ENCODE measurements around the gene DPP3. TPM values are rescaled to one million over a fixed set of nuclear protein-coding genes. Genes with fewer than 3 reads are reported as not detected.
A peak's percentile ranks its signal among the peaks of the same experiment; 100 is the strongest.

Gene DPP3
- total RNA-seq, 1 experiment from 2014 or later, result 55.6 TPM

DNA sequence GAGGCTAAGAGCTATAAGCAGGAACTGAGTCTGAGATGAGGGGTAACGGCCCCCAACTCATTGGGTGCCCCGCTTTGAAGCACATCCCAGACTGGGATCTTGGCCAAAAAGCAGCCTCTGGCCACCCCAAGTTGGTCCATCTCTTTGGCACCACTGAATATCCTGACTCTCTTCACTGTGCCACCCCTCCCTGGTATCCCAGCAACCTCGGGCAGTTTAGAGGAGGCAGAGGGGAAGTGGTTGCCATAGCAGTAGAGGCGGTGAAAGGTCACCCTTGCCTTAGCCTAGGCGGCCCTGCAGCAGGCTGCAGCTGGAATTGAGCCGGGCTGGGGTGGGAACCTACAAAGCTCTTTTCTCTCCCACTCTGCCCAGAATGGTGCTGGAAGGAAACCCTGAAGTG, 12.5 kb upstream of the DPP3 start:
- CTCF ChIA-PET, result interaction anchor here (2.0 kb wide), 1 partner anchor 12 kb away, joined by 13 read pairs; the partner anchor contains the start of gene DPP3
- H2AFZ ChIP-seq (ENCODE audit: low read depth, low read length, poor library complexity, severe bottlenecking), result no peak overlapping the region

More for the DNA sequence above, 12.5 kb upstream of the DPP3 start:
- peaks cover 8% of the 10 kb centered on the region; the same call in 1 of the 2 replicates for H3K79me2 ChIP-seq (ENCODE audit: insufficient read depth, low read length)
- TF ChIP-seq CBX3 (IDR thresholded peaks at IDR 0.05; ENCODE audit: low read depth) (no peak), ZFX (IDR thresholded peaks at IDR 0.05) (no peak), JUND (IDR thresholded peaks at IDR 0.05) (no peak), EGR1 (IDR thresholded peaks at IDR 0.05; ENCODE audit: low read depth) (no peak), ATF3 (IDR thresholded peaks at IDR 0.05) (no peak), POLR2AphosphoS5 (IDR thresholded peaks at IDR 0.05; ENCODE audit: low read depth, low read length) (no peak), SP1 (IDR thresholded peaks at IDR 0.05; ENCODE audit: low read depth) (no peak), ZNF274 (IDR thresholded peaks at IDR 0.05; ENCODE audit: low read depth, low read length) (no peak), CTCF (IDR thresholded peaks at IDR 0.05 in 2 of 3, conservative IDR thresholded peaks at IDR 0.05 in 1 of 3; ENCODE audit: borderline replicate concordance in 1 of 3, insufficient read depth in 1 of 3, low read depth in 2 of 3, low read length in 2 of 3) (no peak), POLR2A (IDR thresholded peaks at IDR 0.05; ENCODE audit: borderline replicate concordance, extremely low read depth, insufficient read depth, insufficient read length) (no peak), SRF (IDR thresholded peaks at IDR 0.05; ENCODE audit: low read depth) (no peak), CEBPB (IDR thresholded peaks at IDR 0.05; ENCODE audit: low read depth) (no peak), EZH2 (IDR thresholded peaks at IDR 0.05) (no peak), EZH2phosphoT487 (IDR thresholded peaks at IDR 0.05; ENCODE audit: borderline replicate concordance) (no peak), FOSL1 (IDR thresholded peaks at IDR 0.05; ENCODE audit: low read depth) (no peak), RAD21 (IDR thresholded peaks at IDR 0.05; ENCODE audit: low read depth) (no peak), ELF1 (IDR thresholded peaks at IDR 0.05; ENCODE audit: borderline replicate concordance, low read depth) (no peak)
- TF ChIP-seq, protein P1, sequence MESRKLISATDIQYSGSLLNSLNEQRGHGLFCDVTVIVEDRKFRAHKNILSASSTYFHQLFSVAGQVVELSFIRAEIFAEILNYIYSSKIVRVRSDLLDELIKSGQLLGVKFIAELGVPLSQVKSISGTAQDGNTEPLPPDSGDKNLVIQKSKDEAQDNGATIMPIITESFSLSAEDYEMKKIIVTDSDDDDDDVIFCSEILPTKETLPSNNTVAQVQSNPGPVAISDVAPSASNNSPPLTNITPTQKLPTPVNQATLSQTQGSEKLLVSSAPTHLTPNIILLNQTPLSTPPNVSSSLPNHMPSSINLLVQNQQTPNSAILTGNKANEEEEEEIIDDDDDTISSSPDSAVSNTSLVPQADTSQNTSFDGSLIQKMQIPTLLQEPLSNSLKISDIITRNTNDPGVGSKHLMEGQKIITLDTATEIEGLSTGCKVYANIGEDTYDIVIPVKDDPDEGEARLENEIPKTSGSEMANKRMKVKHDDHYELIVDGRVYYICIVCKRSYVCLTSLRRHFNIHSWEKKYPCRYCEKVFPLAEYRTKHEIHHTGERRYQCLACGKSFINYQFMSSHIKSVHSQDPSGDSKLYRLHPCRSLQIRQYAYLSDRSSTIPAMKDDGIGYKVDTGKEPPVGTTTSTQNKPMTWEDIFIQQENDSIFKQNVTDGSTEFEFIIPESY (IDR thresholded peaks at IDR 0.05; ENCODE audit: extremely low read depth, insufficient replicate concordance, low read length), result no peak
- TF ChIP-seq, protein P2, sequence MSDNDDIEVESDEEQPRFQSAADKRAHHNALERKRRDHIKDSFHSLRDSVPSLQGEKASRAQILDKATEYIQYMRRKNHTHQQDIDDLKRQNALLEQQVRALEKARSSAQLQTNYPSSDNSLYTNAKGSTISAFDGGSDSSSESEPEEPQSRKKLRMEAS (IDR thresholded peaks at IDR 0.05), result no peak
- peaks cover 5 to 6% of the 10 kb centered on the region in 2 experiments; a peak in 1 of 4 replicates for H3K9me3 ChIP-seq (ENCODE audit: control insufficient read depth in 1 of 2, insufficient read depth in 1 of 2, low read depth in 1 of 2, low read length in 2 of 2)
- peak overlapping the region; percentile 71 to 95 for H3K4me3 ChIP-seq (replicated peaks in 1 of 2; ENCODE audit: low read depth in 1 of 2, low read length in 2 of 2)
- H3K27me3 ChIP-seq (ENCODE audit: insufficient read depth, low read length), result no peaks in the 10 kb centered on the region
- ATAC-seq (no peak), DNase-seq (ENCODE audit: low read depth, low spot score) (no peak)
- intact Hi-C loops (cut with micrococcal nuclease), result no loop called here
- H3K4me2 ChIP-seq (ENCODE audit: low read length), result peak overlapping the region; percentile 93
- BruUV-seq (replicated peaks), result TSS peak; percentile 58
- peaks cover 3 to 7% of the 10 kb centered on the region in 2 experiments; a peak in 2 of 4 replicates for H3K36me3 ChIP-seq (ENCODE audit: control insufficient read depth in 1 of 2, insufficient read depth in 2 of 2, low read length in 2 of 2)
- H3K9ac ChIP-seq (ENCODE audit: low read length), result peak overlapping the region; percentile 83
- H3K27ac ChIP-seq (ENCODE audit: low read depth, low read length), result peak overlapping the region; percentile 70; the same call in 1 of the 2 replicates
- H3K9me2 ChIP-seq (ENCODE audit: insufficient read depth), result no peaks in the 10 kb centered on the region
- H4K20me1 ChIP-seq (ENCODE audit: insufficient read depth), result no peaks in the 10 kb centered on the region
- H3K4me1 ChIP-seq (ENCODE audit: control insufficient read depth in 1 of 2, insufficient read depth in 2 of 2, low read length in 2 of 2), result peaks cover 8 to 19% of the 10 kb centered on the region in 2 experiments
- ChIA-PET RAD21 (ENCODE audit: low non-redundant PET in 1 of 2, low total read pairs in 2 of 2, uncharacterized antibody in 2 of 2, unreplicated experiment in 2 of 2) (no interaction called here), POLR2A (interaction anchor here (3.3 kb wide), 1 partner anchor 11 kb away, joined by 17 read pairs; the partner anchor contains the start of gene DPP3)
